Kidney (tissue), 14 donors: Measurements from ENCODE around the gene NTN4. TPM values are rescaled to one million over a fixed set of nuclear protein-coding genes. Genes with fewer than 3 reads are reported as not detected.
"Not testable (repeated sequence)": the region's sequence is repeated elsewhere in the genome, so short reads cannot be mapped to it uniquely, and the experiment has no call there.

ENCODE experiments used
- DNase-seq, 5 donors: peaks; one replicate each; pipeline ENCODE4 v3.0.0-alpha.2; 2013 to 2020
- FAIRE-seq: peaks from 2 replicates; lab custom pipeline; 2012; peaks lifted over from hg19 to GRCh38; lab: Jason Lieb, UNC
- H3K27ac ChIP-seq, 2 donors: one replicate each; pipeline ENCODE4 v1.7.0; 2013; ENCODE audit warnings: low read depth in 2 of 2, low read length in 2 of 2, inconsistent platforms in 1 of 2
- H3K27me3 ChIP-seq: one replicate; pipeline ENCODE4 v1.7.1; 2013; ENCODE audit warnings: low read length, inconsistent platforms; ENCODE audit not compliant: control insufficient read depth, insufficient read depth
- H3K36me3 ChIP-seq, 3 donors: one replicate each; pipeline versions ENCODE4 v1.7.0 to v1.7.1; 2013; ENCODE audit warnings: low read length in 3 of 3, control low read depth in 1 of 3, inconsistent platforms in 1 of 3; ENCODE audit not compliant: insufficient read depth in 3 of 3, control insufficient read depth in 2 of 3
- H3K4me1 ChIP-seq, 3 donors: one replicate each; pipeline versions ENCODE4 v1.7.0 to v1.7.1; 2013; ENCODE audit warnings: low read length in 3 of 3, inconsistent platforms in 1 of 3, low read depth in 1 of 3; ENCODE audit not compliant: control insufficient read depth in 2 of 3, insufficient read depth in 2 of 3
- H3K4me3 ChIP-seq, 3 donors: one replicate each; pipeline versions ENCODE4 v1.7.0 to v1.8.1; 2013; ENCODE audit warnings: low read length in 3 of 3, control low read depth in 1 of 3, inconsistent platforms in 1 of 3
- H3K9ac ChIP-seq, 3 donors: one replicate each; pipeline versions ENCODE4 v1.7.0 to v1.7.1; 2013; ENCODE audit warnings: low read length in 3 of 3, control low read depth in 1 of 3, inconsistent platforms in 1 of 3
- H3K9me3 ChIP-seq, 3 donors: one replicate each; pipeline versions ENCODE4 v1.7.0 to v1.7.1; 2013; ENCODE audit warnings: low read length in 3 of 3, control low read depth in 1 of 3, inconsistent platforms in 1 of 3; ENCODE audit not compliant: control insufficient read depth in 2 of 3, insufficient read depth in 1 of 3
- CTCF ChIP-seq: IDR thresholded peaks from 3 replicates; pipeline ENCODE4 v1.5.1; 2012; ENCODE audit warnings: mild to moderate bottlenecking, moderate library complexity, borderline replicate concordance; ENCODE audit not compliant: insufficient read depth; ENCODE audit errors: extremely low read depth
- intact Hi-C: fragments of 100-400 bp; cut with DNase I; formaldehyde crosslinking; loops from one replicate; pipeline ENCODE4 v1.11.1; 2022
- polyA plus RNA-seq: library from polyadenylated mRNA; stranded (reverse); fragments of 350-450 nt; fragmentation: Illumina TruSeq; extraction: RNeasy Lipid Tissue Mini Kit (QIAGEN cat#74804); gene quantifications from one replicate; pipeline ENCODE4 v1.2.3, GENCODE V29; 2014; ENCODE audit warnings: low read depth, low replicate concordance; ENCODE audit not compliant: insufficient read depth
- total RNA-seq: library from RNA; stranded (reverse); fragmentation: NEBNext Ultra II Directional; extraction: Animal tissue kit (Norgen Biotek cat#: 25700); gene quantifications from one replicate; pipeline ENCODE4 v1.2.1, GENCODE V29; 2021
- donor health status: control.
- donor health status: control.
- donor health status: control.
- donor health status: control.
- donor health status: control.
- donor health status: DM: yes; HTN: yes; CAD: no.
- donor health status: Normal renal cell carcinoma (clear cell type).

The NTN4 gene
- total and polyA plus RNA-seq, 2 donors from 2014 or later, result 71.0 to 83.2 TPM

GRCh38 chr12:95759039-95759438 is 31.5 kb downstream of the NTN4 start:
- Histone ChIP-seq H3K4me1 (peaks cover 0 to 3% (median 3%) of the 10 kb centered on the region in 3 donors), H3K36me3 (peaks cover 0 to 4% (median 0%) of the 10 kb centered on the region in 3 donors), H3K4me3 (no peak overlapping the region), H3K9ac (no peak overlapping the region), H3K9me3 (no peaks in the 10 kb centered on the region), H3K27ac (no peak overlapping the region), H3K27me3 (no peaks in the 10 kb centered on the region)
- TF ChIP-seq CTCF, result no peak
- DNase-seq (no peak), FAIRE-seq (no peak)
- intact Hi-C loops, result no loop called here

GRCh38 chr12:95756362-95756761 is 34.2 kb downstream of the NTN4 start:
- H3K4me3 ChIP-seq, result no peak overlapping the region
- H3K27ac ChIP-seq, result no peak overlapping the region
- H3K9ac ChIP-seq, result no peak overlapping the region
- FAIRE-seq, result no peak
- peaks cover 0 to 4% (median 0%) of the 10 kb centered on the region in 3 donors for H3K36me3 ChIP-seq
- TF ChIP-seq CTCF, result no peak
- no peaks in the 10 kb centered on the region for H3K27me3 ChIP-seq
- H3K9me3 ChIP-seq, result no peaks in the 10 kb centered on the region
- no peak for DNase-seq
- H3K4me1 ChIP-seq, result peaks cover 0 to 3% (median 0%) of the 10 kb centered on the region in 3 donors
- intact Hi-C loops, result no loop called here

GRCh38 chr12:95755261-95755865 is 35.2 kb downstream of the NTN4 start:
- FAIRE-seq, result no peak
- no peak for DNase-seq
- intact Hi-C loops, result no loop called here

GRCh38 chr12:95746062-95746461 is 44.5 kb downstream of the NTN4 start:
- H3K4me3 ChIP-seq, H3K36me3 ChIP-seq, DNase-seq, H3K9me3 ChIP-seq, H3K4me1 ChIP-seq, FAIRE-seq, H3K27ac ChIP-seq, H3K27me3 ChIP-seq, intact Hi-C loops, H3K9ac ChIP-seq: not testable (repeated sequence)

More at GRCh38 chr12:95755261-95755865, 35.2 kb downstream of the NTN4 start:
- no peak overlapping the region for H3K9ac ChIP-seq
- no peaks in the 10 kb centered on the region for H3K27me3 ChIP-seq
- TF ChIP-seq CTCF, result no peak
- H3K4me3 ChIP-seq, result no peak overlapping the region
- H3K4me1 ChIP-seq, result peaks cover 0 to 3% (median 0%) of the 10 kb centered on the region in 3 donors
- peaks cover 0 to 3% (median 0%) of the 10 kb centered on the region in 3 donors for H3K36me3 ChIP-seq
- no peak overlapping the region for H3K27ac ChIP-seq
- H3K9me3 ChIP-seq, result no peaks in the 10 kb centered on the region
